GM19025 (cell line): ENCODE data around the gene PTPN14.
"Not testable (repeated sequence)": the region's sequence is repeated elsewhere in the genome, so short reads cannot be mapped to it uniquely, and the experiment has no call there.

Source experiments
- ATAC-seq: cut with Tn5 transposase; IDR thresholded peaks from one replicate; pipeline ENCODE4 v1.9.1; 2021; ENCODE audit warnings: mild to moderate bottlenecking, low read depth, moderate library complexity; ENCODE audit not compliant: unreplicated experiment

PTPN14 gene

GRCh38 chr1:214514032-214514818 lies 37.2 kb downstream of the PTPN14 start:
- no peak for ATAC-seq

- ATAC-seq: no peak
Observed at GRCh38 chr1:214513394-214513793, 38.0 kb downstream of the PTPN14 start.

GRCh38 chr1:214511639-214511998 lies 39.8 kb downstream of the PTPN14 start:
- no peak for ATAC-seq

GRCh38 chr1:214510914-214511638 lies 40.3 kb downstream of the PTPN14 start:
- no peak for ATAC-seq

- no peak for ATAC-seq
Observed at GRCh38 chr1:214510477-214510876, 40.9 kb downstream of the PTPN14 start.

GRCh38 chr1:214509622-214510021 lies 41.8 kb downstream of the PTPN14 start:
- ATAC-seq: not testable (repeated sequence)

- peak; percentile 68 for ATAC-seq
Observed at GRCh38 chr1:214506972-214507431, 44.4 kb downstream of the PTPN14 start.

GRCh38 chr1:214505134-214505533 lies 46.3 kb downstream of the PTPN14 start:
- ATAC-seq: no peak

GRCh38 chr1:214504330-214504729 lies 47.1 kb downstream of the PTPN14 start:
- ATAC-seq: no peak

GRCh38 chr1:214503553-214503952 lies 47.8 kb downstream of the PTPN14 start:
- no peak for ATAC-seq

GRCh38 chr1:214500340-214501055 lies 50.9 kb downstream of the PTPN14 start:
- ATAC-seq: no peak

GRCh38 chr1:214499732-214500131 lies 51.7 kb downstream of the PTPN14 start:
- ATAC-seq: no peak

GRCh38 chr1:214498021-214498420 lies 53.4 kb downstream of the PTPN14 start:
- no peak for ATAC-seq

- no peak for ATAC-seq
Observed at GRCh38 chr1:214496126-214496525, 55.3 kb downstream of the PTPN14 start.

GRCh38 chr1:214494706-214495105 lies 56.7 kb downstream of the PTPN14 start:
- ATAC-seq: no peak

GRCh38 chr1:214494179-214494578 lies 57.2 kb downstream of the PTPN14 start:
- not testable (repeated sequence) for ATAC-seq

- no peak for ATAC-seq
Observed at GRCh38 chr1:214493126-214493796, 58.1 kb downstream of the PTPN14 start.

- no peak for ATAC-seq
Observed at GRCh38 chr1:214492401-214493075, 58.9 kb downstream of the PTPN14 start.

- no peak for ATAC-seq
Observed at GRCh38 chr1:214491468-214492146, 59.8 kb downstream of the PTPN14 start.

GRCh38 chr1:214485151-214485550 lies 66.3 kb downstream of the PTPN14 start:
- no peak for ATAC-seq
